SH-SY5Y (cell line): ENCODE measurements around the gene MYO10.

Source experiments
- GATA2 ChIP-seq: IDR thresholded peaks from 2 replicates; pipeline ENCODE4 v1.6.1; 2011; ENCODE audit warnings: mild to moderate bottlenecking, low read depth, low read length
- GATA3 ChIP-seq: IDR thresholded peaks from 2 replicates; pipeline ENCODE4 v1.6.1; 2011; ENCODE audit warnings: low read depth, mild to moderate bottlenecking, low read length, moderate library complexity

The MYO10 gene

DNA sequence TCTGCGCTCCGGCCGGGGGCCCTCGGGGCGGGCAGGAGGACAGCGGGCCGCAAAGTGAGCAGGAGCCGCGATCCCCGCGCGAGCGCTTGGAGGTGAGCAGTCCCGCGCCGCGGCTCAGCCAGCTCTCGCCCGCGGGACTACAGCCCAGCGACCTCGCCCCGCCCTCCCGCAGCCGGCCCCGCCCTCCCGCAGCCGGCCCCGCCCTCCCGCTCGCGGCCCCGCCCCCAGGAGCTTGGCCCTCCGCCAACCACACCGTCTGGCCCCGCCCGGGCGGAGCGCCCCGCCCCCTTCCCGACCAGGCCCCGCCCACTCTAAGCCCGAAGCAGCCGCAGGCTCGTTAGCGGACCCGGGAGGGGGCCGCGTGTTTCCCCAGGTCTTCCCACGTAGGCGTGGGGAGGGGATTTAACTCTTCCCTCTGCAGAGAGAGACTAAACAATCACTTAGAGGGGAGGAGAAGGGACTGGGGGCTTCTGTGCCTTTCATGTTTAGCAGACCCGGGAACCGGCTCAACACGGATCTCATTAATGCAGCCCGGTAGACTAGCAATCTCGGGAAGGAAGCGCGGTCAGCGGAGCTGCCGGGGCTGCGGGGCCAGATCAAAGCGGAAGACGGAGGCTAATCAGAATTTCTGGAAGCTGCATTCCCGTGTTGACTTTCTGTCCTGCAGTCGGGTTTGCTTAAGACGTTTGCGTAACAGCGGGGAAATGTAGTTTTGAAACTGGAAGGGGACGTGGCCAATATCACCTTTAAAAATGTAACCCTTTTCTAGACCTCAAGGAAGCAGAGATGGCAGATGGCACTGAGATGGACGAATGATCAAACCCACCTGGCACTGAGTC lies at the start of gene MYO10:
Gene MYO10 (minus strand): TSS at position 139 of the 839 bp plus-strand sequence. CDS start 480 bp downstream, outside the sequence.
- TF ChIP-seq GATA2 (no peak), GATA3 (no peak)

DNA sequence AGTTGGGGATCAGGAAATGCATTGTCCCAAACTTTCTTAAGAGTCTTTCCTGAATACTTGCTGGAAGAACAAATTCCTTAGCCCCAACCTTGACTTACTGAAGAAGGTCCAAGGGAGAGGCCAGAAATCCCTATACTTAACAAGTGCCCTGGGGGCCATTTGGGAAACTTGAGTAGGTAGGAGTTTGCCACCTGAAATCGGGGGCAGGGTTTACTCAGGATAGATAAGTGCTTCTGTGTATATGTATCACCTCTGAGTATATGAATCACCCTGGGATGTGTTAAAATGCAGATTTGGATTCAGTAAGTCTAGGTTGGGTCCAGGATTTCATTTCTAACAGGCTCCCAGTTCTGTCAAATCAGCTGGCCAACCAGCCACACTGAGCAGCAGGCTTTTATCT lies 47.9 kb upstream of the MYO10 start:
- TF ChIP-seq GATA2, result no peak
- no peak for TF ChIP-seq GATA3

DNA sequence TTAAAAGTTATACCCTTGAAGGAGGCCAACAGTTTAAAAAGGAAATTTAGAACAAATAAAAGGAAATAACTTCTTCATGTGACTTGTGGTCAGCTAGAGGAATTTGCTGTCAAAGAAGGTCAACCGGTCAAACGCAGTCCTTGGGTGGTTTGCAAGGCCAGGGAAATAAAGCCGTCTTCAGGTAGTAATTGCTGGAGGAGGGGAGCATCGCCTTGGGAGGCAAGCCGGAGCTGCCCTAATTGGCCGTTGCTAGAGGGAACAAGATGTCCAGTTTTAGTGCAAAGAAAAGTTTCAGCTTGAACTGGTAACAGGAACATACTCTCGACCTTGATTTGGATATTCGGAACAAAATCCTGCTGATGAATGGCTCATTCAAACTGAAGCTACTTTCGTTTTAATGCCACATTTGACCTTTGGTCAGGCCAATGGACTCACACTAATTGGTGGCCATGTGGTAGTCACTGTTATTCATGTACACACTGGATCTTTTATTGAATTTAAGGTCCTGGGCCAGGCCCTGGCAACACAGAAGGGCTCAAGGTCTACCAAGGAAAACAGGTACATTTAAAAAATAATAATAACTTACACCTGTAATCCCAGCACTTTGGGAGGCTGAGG lies 47.0 kb upstream of the MYO10 start:
- TF ChIP-seq GATA3, result no peak
- TF ChIP-seq GATA2, result no peak

- no peak for TF ChIP-seq GATA2
- no peak for TF ChIP-seq GATA3
Measured at GRCh38 chr5:16981700-16982099, 45.6 kb upstream of the MYO10 start.

- no peak for TF ChIP-seq GATA3
- no peak for TF ChIP-seq GATA2
Measured at GRCh38 chr5:16980983-16981382, 44.9 kb upstream of the MYO10 start.

DNA sequence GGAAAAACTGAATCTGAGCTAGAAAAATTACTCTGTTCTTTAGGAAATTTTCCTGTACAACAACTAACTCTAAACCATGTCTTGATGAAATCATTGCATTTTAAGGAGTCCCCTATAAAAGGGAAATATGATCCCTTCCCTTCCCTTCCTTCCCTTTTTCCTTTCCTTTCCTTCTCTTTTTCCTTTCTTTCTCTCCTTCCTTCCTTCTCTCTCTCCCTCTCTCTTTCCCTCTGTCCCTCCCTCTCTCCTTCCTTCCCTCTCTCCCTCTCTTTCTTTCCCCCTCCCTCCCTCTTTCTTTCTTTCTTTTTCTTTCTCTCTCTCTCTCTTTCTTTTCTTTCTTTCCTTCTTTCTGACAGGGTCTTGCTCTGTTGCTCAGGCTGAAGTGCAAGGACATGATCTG lies 42.2 kb upstream of the MYO10 start:
- no peak for TF ChIP-seq GATA3

DNA sequence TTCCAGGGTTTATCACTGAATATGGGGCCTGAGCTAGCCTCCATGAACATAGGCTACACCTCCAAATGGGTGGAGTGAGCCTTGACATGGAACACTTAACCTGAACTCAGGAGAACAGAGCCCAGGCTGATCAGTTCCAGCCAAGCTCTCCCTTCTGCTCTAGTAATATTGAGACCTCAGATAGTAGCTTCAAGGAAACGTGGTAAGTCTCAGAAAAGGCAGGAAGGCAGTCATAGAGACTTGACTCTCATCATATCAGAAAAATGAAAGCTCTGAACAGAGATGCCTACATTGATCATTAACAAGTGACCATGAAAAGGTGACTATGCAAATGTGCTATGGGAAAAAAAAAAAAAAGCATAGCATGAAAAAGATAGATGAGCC lies 40.5 kb upstream of the MYO10 start:
- TF ChIP-seq GATA2 (no peak), GATA3 (no peak)

- TF ChIP-seq GATA3, result no peak
- no peak for TF ChIP-seq GATA2
Measured at GRCh38 chr5:16975950-16976624, 40.0 kb upstream of the MYO10 start.

GRCh38 chr5:16974981-16975380 lies 38.9 kb upstream of the MYO10 start:
- no peak for TF ChIP-seq GATA3
- TF ChIP-seq GATA2, result no peak

DNA sequence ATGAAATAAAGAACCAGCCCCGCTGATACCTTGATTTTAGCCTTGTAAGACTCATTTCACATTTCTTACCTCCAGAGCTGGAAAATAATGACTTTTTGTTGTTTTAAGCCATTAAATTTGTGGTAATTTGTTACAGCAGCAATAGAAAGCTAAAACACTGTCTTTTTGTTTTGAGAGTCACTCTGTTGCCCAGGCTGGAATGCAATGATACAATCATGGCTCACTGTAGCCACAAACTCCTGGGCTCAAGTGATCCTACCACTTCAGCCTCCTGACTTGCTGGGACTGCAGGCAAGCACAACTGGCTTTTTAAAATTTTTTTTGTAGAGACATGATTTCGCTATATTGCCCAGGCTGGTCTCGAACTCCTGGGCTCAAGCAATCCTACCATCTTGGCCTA lies 34.7 kb upstream of the MYO10 start:
- no peak for TF ChIP-seq GATA2
- no peak for TF ChIP-seq GATA3

- TF ChIP-seq GATA3, result no peak
- no peak for TF ChIP-seq GATA2
Measured at GRCh38 chr5:16970260-16970659, 34.2 kb upstream of the MYO10 start.

- TF ChIP-seq GATA3 (no peak), GATA2 (no peak)
Measured at GRCh38 chr5:16965581-16965980, 29.5 kb upstream of the MYO10 start.

DNA sequence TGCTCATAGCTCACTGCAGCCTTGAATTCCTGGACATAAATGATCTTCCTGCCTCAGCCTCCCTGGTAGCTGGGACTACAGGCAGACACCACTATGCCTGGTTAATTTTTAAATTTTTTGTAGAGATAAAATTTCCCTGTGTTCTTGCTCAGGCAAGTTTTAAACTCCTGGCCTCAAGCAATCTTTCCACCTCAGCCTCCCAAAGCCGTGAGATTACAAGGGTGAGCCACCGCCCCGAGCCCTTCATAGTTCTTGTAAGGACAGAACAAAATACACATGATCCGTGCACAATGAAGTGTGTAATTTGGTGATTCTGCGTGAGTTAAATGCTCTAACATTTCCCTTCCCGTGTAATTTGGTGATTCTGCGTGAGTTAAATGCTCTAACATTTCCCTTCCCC lies 27.7 kb upstream of the MYO10 start:
- TF ChIP-seq GATA2 (no peak), GATA3 (no peak)

GRCh38 chr5:16961131-16961530 lies 25.0 kb upstream of the MYO10 start:
- TF ChIP-seq GATA2, result no peak
- no peak for TF ChIP-seq GATA3

GRCh38 chr5:16957304-16958196 lies 21.5 kb upstream of the MYO10 start:
- TF ChIP-seq GATA3, result no peak
- no peak for TF ChIP-seq GATA2
